GM21390 (cell line): Measurements from ENCODE around the gene NFATC1.

Experiments used
- ATAC-seq: cut with Tn5 transposase; IDR thresholded peaks from one replicate; pipeline ENCODE4 v1.9.1; 2021; ENCODE audit not compliant: unreplicated experiment

The NFATC1 gene

GRCh38 chr18:79436556-79437275, 41.0 kb downstream of the NFATC1 start:
- no peak for ATAC-seq

- no peak for ATAC-seq
Measured at GRCh38 chr18:79438089-79438897, 42.6 kb downstream of the NFATC1 start.

DNA sequence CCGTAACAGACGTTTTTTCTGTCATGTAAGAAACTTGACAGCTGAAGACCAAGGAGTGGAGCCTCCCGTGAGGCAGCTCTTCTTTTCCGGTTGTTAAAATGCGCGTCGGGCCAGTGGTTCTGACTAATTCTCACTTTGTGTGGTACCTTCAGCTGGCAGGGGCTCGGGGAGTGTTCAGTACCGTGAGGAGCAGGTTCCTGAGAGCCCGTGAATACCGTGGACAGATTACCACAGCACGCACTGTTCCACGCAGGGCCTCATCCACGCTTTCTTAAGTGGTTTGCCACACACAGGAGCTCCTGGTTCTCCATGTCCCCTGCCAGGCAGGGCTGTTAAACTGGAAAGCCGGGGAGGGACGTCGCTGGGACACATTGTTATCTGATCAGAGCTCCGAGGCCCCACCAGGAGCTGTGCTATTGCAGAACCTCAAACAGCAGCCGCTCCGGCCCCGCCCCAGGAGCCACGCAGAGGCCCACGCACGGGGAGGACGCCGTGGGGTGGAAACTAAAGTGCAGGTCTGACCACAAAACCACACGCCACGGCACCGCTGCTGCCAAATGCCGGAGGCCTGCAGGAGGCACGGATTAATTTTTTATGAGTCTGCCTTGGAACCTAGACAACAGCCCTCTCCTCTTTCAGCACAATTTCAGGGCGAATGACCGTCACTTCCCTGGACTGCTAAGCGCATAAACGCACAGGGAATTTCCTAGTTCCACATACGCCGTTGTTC, 43.3 kb downstream of the NFATC1 start:
- ATAC-seq = no peak

DNA sequence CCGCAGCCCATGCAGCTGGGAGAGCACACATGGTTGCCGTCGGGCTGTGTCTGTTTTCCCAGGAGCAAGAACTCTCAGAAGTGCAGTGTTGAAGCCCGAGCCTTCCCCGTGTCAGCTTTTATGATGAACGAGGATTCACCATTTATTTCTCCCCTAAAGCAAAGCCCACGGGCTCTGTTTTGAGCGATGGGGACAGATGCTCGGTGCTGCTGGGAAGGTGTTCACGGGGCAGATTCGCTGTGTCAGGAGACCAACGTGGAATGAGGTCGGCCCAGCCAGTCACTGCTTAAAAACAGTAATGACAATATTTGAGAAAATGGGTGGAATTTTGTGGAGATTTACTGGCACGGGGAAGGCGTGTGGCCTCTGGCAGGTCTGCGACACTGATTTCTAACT, 43.9 kb downstream of the NFATC1 start:
- no peak for ATAC-seq

DNA sequence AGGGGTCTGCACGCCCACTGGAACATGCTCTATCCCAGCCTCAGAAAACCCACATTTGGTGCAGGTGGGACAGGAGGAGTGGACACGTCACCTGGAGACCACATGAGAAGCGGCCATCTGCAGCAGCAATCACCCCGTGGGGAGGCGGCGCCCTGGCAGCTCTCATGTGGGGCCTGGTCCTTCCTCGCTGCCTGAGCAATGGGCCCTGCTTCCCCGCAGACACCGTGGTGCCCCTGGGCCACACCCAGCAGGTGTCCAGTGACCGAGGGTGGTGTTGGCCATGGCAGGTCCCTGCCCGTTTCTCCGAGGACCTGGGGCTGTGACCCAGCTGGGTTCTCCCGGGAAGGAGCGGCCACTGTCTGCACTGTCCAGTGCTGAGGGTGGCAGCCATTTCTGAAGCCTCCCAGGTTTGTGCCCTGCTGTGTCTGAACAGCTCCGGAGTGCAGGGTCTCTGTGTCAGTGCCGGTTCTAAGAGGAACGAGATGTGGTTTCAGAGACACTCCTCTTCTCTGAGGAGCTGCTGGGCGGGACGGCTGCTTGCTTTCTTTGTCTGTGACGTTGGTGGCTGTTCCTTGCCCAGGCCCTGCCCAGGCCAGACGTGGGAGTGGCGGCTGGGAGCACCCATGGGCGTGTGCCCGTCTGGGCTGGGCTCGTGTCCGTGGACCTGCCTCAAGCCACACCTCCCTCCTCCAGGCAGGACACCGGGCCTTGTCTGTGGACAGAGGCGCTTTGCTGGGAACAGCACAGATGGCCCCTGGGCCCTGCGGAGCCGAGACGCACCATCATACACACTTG, 44.8 kb downstream of the NFATC1 start:
- ATAC-seq = no peak

DNA sequence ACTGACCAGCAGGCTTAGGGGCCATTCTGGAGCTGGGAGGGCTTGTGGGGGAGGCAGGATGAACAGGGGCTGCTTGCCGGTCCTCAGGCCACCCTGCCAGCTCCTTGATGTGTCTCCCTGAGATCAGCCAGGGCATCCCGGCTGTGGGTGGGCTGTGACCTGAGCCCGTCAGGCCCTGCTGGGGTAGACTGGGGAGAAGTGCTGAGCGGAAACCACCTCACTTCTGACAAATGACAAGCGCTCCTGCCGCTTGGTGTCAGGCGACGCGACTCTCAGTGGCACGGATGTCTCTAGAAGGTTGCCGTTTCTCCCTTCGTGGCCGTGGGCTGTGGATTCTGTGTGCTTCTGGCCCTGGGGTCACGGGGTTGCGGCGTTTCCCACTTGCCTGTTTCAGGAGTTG, 45.7 kb downstream of the NFATC1 start:
- no peak for ATAC-seq

DNA sequence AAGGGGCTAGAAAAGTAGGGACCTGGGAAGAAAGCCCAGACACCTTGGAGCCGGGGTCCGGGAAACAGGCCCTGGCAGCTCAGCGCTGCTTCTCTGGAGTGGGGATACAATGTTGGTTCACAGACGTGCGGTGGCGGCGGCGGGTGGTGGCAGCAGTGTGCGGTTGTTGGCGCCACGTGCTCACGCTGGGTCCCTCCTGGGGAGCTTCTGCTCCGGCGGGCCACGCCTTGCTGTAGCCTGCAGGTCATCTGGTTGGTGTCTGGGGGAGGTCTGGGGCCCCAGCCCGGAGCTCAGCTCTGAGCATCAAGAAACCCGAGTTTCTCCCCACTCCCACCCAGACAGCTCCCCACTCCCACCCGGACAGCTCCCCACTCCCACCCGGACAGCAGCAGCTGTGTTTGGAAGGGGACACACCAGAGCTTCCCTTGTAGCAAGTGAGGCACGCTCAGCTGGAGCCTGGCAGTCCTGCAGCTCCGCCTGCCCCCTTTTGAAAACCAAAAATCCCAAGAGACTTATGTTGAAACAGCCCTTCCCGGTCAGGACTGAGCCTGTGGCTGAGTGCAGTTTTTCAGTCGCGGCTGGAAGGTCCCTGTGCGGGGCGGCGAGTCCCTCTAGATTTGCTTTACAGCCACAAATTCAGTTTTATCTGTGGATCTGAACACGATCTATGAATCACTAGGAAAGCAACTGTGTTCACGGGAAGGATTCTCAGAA, 46.9 kb downstream of the NFATC1 start:
- no peak for ATAC-seq

DNA sequence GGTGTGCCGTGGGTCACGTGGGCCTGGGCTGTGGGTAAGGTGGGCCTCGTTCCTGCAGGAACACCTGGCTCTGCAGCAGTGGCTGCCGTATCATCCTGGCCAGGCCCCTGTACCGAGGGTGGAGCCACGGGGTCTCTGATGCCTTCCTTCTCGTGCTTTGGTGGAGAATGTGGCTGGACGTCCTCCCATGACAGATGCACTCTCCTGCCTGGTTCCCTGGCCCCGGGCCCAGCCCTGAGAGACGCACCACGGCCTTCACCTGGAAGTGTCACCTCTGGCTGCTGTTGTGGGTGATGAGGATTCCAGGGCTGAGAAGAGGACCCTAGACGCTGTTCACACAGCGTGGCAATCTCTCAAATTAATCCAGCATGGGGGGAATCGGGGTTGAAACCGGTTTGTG, 49.5 kb downstream of the NFATC1 start:
- no peak for ATAC-seq

DNA sequence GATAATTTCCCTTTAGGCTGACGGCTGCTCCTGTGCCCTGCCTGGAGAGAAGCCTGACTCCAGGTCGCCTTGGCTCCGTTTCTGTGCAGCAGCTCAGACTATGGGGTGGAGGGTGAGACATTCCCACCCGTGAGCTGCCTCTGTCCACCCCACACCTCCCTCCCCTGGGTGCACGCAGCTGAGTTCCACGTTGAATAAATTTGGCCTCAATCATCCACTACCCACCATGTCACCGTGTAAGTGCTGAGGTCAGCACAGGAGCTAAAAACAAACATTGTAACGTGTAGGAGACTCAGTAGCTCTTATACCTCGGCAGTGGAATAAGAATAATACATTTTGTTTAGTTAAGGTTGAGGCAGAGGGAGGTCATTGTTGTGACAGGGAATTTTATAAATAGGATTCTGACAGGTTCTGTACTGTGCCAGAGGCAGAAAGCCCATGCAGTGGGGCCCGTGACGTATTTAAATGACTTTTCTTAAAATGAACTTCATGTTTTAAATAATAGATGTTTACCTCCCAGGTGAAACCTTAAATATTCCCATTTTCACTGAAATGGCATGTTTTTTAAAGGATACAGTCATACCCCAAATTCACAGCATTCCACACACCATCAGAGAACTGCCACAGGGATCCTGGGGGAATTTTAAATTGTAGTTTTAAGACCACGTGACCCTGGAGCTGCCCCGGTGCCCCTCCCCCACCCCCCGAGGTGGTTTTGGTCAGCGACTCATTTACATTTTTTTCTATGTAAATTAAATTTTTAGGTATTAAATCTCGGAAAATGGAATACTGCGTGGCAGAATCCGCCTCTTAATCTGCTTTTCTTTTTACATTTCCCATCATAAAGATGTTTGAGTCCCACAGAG, 50.2 kb downstream of the NFATC1 start:
- ATAC-seq = no peak

- no peak for ATAC-seq
Measured at GRCh38 chr18:79446931-79447330, 51.2 kb downstream of the NFATC1 start.

DNA sequence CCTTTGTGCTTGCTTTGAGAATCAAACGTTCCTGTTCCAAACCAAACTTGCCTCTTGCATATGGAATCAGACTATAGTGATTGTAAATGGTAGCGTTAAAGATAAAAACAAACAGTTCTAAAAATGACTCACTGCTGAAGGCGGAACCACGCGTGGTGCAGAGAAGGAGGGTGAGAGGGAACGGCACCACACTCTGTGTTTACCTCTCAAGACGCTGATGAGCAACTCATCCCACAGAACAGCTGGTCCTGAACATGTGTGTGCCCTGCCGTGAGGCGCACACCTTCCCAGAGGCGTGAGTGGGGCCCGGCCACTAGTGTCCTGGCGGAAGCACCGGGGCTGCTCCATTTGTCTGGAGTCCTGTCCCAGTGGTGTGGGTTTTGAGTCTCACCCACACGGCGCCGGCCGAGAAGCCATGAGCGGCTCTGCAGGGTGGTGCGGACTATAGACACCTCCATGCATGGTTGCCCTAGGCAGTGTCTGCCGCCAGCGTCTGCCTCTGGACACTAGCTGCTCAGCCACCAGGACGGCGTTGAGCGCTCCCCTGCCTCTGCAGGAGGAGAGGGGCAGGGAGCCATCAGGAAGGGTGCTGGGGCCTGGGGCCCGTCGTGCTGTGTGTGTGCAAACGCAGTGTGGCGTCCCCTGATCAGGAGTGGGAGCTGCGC, 52.1 kb downstream of the NFATC1 start:
- no peak for ATAC-seq

DNA sequence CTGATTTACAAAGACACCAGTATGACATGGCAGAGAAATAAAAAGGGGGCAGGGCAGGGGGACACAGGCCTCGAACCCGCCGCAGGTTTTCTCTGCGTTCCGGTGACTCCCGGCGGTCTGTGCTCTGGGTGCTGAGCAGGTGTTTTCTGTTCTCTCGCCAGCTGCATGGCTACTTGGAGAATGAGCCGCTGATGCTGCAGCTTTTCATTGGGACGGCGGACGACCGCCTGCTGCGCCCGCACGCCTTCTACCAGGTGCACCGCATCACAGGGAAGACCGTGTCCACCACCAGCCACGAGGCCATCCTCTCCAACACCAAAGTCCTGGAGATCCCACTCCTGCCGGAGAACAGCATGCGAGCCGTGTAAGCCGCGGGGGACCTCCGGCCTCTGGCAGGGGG, 52.9 kb downstream of the NFATC1 start:
- no peak for ATAC-seq

GRCh38 chr18:79449551-79450288, 54.0 kb downstream of the NFATC1 start:
- no peak for ATAC-seq

- ATAC-seq = no peak
Measured at GRCh38 chr18:79450289-79451080, 54.8 kb downstream of the NFATC1 start.

DNA sequence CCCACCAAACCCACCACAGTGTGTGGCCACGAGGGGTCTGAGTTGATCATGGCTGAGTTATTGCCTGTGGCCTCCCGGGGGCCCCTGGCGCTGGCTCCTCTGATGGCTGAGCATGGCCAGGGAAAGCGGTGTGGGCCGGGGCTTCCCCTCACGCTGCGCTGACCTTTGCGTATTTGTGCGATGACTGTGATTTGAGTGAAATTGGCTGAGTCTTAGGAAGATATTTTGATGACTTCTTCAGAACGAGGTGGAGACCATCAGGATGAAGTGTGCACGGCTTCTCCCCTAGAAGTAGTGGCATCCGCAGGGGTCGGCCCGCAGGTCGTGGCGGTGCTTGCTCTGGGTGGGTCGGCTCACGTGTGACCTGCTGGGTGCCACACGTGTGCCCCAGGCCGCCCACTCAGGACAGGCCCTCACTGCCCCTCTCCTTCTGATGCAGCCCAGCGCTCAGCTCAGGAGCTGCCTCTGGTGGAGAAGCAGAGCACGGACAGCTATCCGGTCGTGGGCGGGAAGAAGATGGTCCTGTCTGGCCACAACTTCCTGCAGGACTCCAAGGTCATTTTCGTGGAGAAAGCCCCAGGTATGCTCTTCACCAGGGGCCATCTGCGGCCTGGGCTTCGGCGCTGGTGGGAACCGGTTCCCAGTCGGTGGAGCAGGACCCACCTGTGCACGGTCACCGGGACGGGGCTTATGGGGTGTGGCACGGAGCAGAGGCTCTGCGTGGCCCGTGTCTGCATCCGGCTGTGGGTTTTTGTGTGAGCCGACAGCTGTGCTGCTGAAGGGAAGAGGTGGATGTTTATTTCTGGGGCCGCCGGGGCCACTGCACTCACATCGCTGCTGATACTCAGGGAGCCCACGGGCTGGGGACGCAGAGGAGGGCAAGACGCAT, 55.8 kb downstream of the NFATC1 start:
- ATAC-seq = no peak

DNA sequence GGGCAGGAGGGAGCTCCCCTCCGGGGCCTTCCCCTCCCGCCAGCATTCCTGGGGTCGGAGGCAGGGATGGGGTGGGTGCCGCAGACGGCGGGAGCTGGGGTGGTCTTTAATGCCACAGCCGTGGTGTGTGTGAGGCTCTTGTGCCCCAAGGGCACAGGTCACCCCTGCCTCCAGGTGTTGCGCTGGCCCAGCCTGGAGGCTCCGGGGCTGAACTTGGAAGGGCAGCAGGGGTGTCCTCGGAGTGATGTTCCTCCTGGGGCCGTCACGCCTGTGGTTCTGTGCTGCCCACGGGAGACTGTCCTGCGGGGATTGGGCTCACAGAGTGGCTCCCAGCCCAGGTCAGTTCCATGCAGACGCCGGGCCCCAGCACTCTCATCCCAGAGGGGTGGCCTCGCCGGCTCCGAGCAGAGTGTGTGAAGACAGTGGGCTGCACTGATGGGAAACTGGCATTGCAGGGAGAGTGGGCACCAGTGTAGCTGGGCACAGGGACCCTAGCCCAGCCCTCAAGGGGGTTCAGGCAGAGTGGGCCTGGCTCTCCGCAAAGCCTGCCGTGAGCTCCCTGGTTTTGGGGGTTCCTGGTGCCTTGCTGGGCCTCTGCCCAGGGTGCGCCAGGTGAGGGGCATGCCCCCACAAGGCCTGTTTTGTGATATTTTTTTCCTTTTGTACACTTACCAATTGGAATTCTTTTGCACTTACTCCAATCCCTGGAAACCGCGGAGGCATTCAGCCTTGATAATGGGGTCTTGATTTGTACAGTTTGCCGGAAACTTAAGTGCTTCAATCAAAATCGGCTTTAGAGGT, 56.7 kb downstream of the NFATC1 start:
- no peak for ATAC-seq
